HG03159 (cell line): Measurements from ENCODE around the gene MRGPRE.

Source experiments
- ATAC-seq: cut with Tn5 transposase; IDR thresholded peaks from one replicate; pipeline ENCODE4 v1.9.1; 2021; ENCODE audit warnings: mild to moderate bottlenecking, moderate library complexity; ENCODE audit not compliant: unreplicated experiment

MRGPRE gene

DNA sequence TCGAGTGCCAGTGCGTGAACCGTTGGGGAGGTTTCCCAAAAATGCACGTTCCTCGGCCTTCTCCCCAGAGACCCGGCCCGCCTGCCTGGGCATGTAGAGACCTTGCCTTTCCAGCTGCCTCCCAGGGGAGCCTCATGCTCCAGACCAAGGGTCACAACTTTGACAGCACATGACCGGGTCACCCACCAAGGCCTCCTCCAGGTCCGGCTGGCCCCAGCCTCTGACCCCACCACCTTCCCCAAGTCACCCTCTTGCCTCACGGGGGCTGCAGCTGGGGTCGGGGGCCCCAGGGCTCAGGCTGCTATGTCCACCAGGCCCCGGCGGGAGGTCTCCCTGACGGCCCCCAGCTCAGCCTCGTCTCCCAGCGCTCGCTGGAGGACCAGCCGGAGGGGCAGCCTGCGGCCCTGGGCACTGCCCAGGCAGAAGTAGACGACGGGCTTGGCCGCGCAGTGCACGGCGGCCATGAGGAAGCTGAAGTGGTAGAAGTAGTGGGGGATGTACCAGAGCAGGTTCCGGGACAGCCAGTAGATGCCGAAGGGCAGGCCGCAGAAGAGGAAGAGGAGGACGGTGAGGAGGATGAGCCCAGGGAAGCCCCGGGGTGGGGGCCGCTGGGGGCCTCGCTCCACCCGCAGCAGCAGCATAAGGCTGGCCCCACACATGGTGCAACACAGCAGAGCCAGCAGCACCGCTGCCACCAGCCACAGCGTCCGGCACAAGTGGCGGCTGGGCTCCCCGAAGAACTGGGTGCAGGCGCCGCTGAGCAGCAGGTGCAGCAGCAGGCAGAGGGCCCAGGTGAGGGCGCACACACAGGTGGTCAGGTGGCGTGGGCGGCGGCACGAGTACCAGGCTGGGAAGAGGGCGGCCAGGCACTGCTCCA lies 4.4 kb downstream of the MRGPRE start:
- no peak for ATAC-seq

- no peak for ATAC-seq
These were observed 5.2 kb downstream of the MRGPRE start for GRCh38 chr11:3226846-3227567.

DNA sequence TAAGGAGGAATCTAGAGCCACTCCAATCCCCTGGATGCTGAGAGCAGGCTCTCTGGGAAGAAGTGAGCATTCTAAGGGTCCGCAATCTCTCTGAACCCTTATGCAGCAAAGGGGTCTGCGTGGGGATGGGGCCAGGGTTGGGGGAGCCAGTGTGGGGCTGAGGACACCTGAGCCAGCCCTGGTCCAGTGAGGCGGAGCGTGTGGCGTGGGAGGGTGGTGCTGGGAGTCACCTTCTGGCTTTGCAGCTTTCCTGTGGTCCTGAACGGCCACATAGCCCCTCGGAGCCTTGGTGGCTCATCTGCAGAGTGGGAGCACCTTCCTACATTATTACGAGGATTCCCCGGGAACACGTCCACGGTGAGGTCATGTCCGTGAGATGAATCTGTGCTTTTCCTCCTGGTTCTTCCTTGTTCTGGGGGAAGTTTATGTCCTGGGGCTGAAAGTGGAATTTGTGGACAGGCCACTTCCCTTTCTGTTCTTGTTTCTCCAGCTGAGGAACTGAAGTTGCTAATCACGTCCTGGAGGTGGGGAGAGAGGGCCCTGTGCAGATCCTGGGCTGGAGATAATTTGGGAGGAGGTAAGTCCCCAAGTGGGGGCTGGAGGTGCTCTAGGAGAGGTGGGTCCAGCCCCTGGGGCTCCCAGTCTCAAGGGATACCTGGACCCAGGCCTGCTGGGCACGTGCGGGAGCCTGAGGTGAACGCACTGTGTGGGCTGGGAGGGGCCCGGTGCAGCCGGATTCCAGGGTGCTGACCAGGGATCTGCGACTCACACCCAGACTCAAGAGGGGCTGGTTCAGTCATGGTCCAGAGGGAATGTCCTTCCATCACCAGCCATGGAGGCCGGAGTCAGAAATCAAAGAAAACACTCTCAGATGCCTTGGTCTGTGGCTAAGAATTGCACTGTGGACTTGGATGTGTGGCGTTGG lies 6.1 kb downstream of the MRGPRE start:
- no peak for ATAC-seq

DNA sequence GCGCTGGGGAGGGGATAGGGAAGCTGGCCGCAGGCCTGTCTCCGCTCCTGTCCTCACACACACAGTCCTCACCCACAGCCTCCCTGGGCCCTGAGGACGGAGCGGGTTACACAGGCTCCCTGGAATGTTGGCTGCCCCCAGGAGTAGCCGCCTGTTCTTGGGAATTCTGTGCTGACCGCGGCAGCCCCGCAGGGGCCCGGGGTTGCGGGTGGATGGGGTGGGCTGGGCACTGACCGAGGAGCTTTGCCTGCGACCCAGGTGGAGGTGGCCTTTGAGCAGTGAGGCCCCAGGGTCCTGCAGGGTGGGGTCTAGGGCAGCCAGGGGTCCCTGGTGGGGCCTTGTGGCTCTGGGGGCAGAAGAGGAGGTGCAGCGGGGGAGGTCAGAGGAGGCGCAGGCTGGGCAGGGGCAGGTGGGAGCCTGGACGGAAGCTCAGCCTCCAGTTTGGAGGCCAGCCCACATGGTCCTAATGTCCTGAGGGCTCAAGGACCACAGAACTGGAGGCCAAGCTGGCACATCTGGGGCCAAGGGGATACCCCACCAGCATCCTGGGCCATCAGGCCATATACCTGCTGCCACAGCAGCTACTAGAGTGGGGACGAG lies 7.0 kb downstream of the MRGPRE start:
- no peak for ATAC-seq

- no peak for ATAC-seq
These were observed 7.7 kb downstream of the MRGPRE start for GRCh38 chr11:3224401-3225057.

GRCh38 chr11:3223932-3224381 lies 8.3 kb downstream of the MRGPRE start:
- no peak for ATAC-seq

GRCh38 chr11:3222941-3223915 lies 9.0 kb downstream of the MRGPRE start:
- no peak for ATAC-seq

GRCh38 chr11:3222003-3222855 lies 10.0 kb downstream of the MRGPRE start:
- ATAC-seq = no peak

- ATAC-seq = no peak
These were observed 10.7 kb downstream of the MRGPRE start for GRCh38 chr11:3221408-3222002.

GRCh38 chr11:3220521-3221407 lies 11.5 kb downstream of the MRGPRE start:
- no peak for ATAC-seq

GRCh38 chr11:3220101-3220500 lies 12.1 kb downstream of the MRGPRE start:
- no peak for ATAC-seq

- no peak for ATAC-seq
These were observed 12.8 kb downstream of the MRGPRE start for GRCh38 chr11:3219281-3219892.

DNA sequence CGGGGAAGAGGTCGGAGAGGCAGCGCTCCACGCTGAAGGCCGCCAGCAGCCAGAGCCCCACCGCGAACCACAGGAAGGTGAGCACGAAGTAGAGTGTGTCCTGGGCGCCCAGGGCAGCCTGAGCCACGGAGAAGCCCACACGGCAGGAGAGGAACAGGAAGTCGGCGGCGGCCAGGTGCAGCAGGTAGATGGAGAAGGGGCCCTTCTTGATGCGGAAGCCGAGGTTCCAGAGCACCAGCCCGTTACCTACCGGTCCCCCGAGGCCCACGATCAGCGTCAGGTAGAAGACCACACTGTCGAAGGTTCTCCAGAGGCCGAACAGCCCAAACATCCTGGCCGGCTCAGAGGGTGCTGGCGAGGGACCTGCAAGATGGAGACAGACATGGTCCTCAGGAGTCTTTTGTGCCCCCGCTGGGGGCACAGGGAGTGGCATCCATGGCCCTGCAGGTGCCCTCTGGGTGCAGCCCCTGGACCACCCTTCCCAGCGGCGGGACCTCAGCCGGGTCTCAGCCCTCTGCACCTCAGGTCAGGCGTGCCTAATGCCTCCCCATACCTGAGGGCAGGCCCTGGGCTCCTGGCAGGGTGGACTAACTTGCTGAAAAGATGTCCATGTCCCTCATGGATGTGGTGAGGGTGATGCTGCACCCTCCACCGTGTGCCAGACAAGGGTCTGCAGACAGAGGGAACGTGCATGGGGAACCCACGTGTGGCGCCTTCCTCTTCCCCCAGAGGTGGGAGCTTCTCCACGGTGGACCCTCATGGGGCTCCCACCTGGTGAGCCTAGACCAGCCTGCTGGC lies 13.5 kb downstream of the MRGPRE start, which contains the start of gene MRGPRG:
Gene MRGPRG (minus strand): TSS at position 331 of the 798 bp plus-strand sequence. CDS start 0 bp downstream, at position 331.
- ATAC-seq = no peak

DNA sequence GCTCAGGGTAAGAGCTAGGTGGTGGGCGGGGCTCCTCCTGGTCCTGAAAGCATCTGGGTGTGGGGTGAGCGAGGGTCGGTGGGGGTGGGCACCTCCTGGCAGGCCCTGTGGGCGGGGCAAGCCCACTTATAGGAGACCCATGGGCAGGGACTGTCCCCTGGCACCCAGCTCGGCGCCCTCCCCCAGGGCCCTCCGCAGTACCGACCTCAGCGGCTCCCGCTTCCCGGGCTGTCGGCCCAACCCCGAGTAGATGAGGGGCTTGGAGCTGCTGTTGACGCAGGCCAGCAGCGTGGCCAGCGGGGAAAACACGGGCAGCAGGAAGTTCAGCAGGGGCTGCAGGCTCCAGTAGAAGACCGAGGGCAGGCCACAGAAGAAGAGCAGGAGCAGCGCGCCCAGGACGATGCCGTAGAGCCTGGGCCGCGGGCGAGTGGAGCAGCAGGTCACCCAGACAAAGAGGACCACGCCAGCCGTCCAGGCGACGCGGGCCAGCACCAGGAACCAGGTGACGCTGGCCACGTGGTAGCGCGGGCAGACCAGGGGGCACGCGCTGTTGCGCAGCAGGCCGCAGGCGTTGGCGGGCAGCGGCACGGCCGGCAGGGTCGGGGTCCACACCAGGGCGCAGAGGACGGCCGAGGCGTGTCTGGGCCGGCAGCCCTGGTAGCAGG lies 14.3 kb downstream of the MRGPRE start:
- no peak for ATAC-seq
